Kidney tubule cell (primary cell): ENCODE data around the gene OR8B4.
A peak's percentile ranks its signal among the peaks of the same experiment; 100 is the strongest.
"Not testable (repeated sequence)": the region's sequence is repeated elsewhere in the genome, so short reads cannot be mapped to it uniquely, and the experiment has no call there.

ENCODE experiments used
- DNase-seq: peaks from one replicate; pipeline ENCODE4 v3.0.0-alpha.2; 2018; ENCODE audit warnings: low spot score

Gene OR8B4

GRCh38 chr11:124405581-124405980 lies 19.1 kb downstream of the OR8B4 start:
- no peak for DNase-seq

- DNase-seq, result not testable (repeated sequence)
These were observed 21.5 kb downstream of the OR8B4 start for GRCh38 chr11:124403186-124403585.

GRCh38 chr11:124402326-124402922 lies 22.2 kb downstream of the OR8B4 start:
- DNase-seq, result peak; percentile 82

- DNase-seq, result no peak
These were observed 25.7 kb downstream of the OR8B4 start, which contains the start of gene OR8B3 for GRCh38 chr11:124398924-124399323. Gene OR8B3, minus strand, starts transcription at chr11:124399024. Its CDS starts 1,673 bp downstream, at chr11:124397351.

GRCh38 chr11:124396847-124397246 lies 27.8 kb downstream of the OR8B4 start:
- not testable (repeated sequence) for DNase-seq

GRCh38 chr11:124394408-124394807 lies 30.3 kb downstream of the OR8B4 start:
- peak; percentile 2 for DNase-seq

GRCh38 chr11:124384399-124384798 lies 40.3 kb downstream of the OR8B4 start, which contains the start of gene OR8B2:
Gene OR8B2, minus strand, starts transcription at chr11:124384499. Its CDS starts 1,156 bp downstream, at chr11:124383343.
- no peak for DNase-seq

- DNase-seq, result not testable (repeated sequence)
These were observed 41.8 kb downstream of the OR8B4 start for GRCh38 chr11:124382857-124383256.

GRCh38 chr11:124380585-124380984 lies 44.1 kb downstream of the OR8B4 start:
- no peak for DNase-seq

- no peak for DNase-seq
These were observed 48.4 kb downstream of the OR8B4 start for GRCh38 chr11:124376280-124376679.
